Head of caudate nucleus (tissue), 42 donors: ENCODE results near the gene CEACAM5.

Experiments
- DNase-seq, 42 donors: peaks; one replicate each; pipeline versions ENCODE4 v3.0.0 to v3.0.0-alpha.2; 2020 to 2021; ENCODE audit warnings: mixed read lengths in 7 of 42
- intact Hi-C: fragments of 100-400 bp; cut with DNase I; formaldehyde crosslinking; loops from one replicate; pipeline ENCODE4 v1.15.0; 2022

Gene CEACAM5

DNA sequence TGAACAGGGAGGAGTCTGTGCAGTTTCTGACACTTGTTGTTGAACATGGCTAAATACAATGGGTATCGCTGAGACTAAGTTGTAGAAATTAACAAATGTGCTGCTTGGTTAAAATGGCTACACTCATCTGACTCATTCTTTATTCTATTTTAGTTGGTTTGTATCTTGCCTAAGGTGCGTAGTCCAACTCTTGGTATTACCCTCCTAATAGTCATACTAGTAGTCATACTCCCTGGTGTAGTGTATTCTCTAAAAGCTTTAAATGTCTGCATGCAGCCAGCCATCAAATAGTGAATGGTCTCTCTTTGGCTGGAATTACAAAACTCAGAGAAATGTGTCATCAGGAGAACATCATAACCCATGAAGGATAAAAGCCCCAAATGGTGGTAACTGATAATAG lies 63.0 kb downstream of the CEACAM5 start:
- no peak for DNase-seq
- intact Hi-C loops: no loop called here

DNA sequence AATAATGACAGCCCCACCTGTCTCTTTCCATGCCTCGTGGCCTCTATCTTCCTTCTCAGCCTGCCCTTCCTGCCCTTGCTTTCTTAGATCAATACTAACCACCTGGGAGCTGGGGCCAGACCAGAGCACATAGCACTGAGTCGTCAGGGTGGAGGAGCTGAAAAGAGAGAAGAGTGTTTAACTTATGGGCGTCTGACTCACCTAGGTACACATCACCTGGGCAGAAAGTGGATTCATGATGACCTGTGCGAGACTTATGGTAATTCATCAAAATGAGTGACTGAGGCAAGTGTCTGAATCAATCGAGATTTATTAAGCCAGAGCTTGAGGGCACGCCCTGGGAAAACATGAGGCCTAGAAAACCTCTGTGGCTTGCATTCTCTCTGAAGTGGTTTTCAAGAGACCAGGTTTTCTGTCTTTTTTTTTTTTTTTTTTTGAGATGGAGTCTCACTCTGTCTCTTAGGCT lies 66.1 kb downstream of the CEACAM5 start:
- DNase-seq: no peak

DNA sequence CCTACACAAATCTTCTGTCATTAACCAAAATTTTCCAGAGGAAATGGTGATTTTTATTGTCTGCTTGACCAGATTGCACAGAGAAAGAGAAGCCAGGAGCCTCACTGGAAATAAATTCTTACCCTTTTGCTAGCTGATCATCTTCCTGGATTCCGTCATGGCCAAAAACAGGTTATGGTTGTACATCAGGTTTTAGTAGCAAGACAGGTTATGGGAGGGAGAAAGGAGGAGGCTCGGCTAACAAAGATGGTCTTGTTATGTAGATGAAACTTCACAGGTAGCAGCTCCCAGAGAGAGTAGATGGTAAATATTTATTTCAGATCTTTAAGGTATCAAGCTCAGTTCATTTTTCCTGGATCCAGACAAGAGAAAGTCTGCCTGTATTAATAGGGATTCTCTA lies 68.3 kb downstream of the CEACAM5 start:
- intact Hi-C loops: no loop called here
- no peak for DNase-seq

More for the DNA sequence above, 66.1 kb downstream of the CEACAM5 start:
- intact Hi-C loops: no loop called here
